Upper lobe of left lung (tissue), 6 donors: ENCODE measurements around the gene PTPRS. TPM values are rescaled to one million over a fixed set of nuclear protein-coding genes. Genes with fewer than 3 reads are reported as not detected.

Experiments used
- ATAC-seq, 2 donors: fragments of 200-7000 bp; cut with Tn5 transposase; one replicate each; pipeline ENCODE4 v1.9.1; 2022; ENCODE audit warnings: mild to moderate bottlenecking in 2 of 2, moderate library complexity in 2 of 2; ENCODE audit not compliant: low FRiP score in 2 of 2
- DNase-seq, 2 donors: peaks; one replicate each; pipeline ENCODE4 v3.0.0-alpha.2; 2019 to 2020
- H3K27ac ChIP-seq, 4 donors: fragments of 200-600 bp; sonication (generic); one replicate each; pipeline ENCODE4 v1.5.1; 2016 to 2019
- H3K27me3 ChIP-seq, 4 donors: fragments of 200-600 bp; sonication (generic); one replicate each; pipeline ENCODE4 v1.5.1; 2017 to 2019
- H3K36me3 ChIP-seq, 4 donors: fragments of 200-600 bp; sonication (generic); one replicate each; pipeline ENCODE4 v1.5.1; 2016 to 2019
- H3K4me1 ChIP-seq, 4 donors: fragments of 200-600 bp; sonication (generic); one replicate each; pipeline ENCODE4 v1.5.1; 2018 to 2019
- H3K4me3 ChIP-seq, 4 donors: fragments of 200-600 bp; sonication (generic); one replicate each; pipeline ENCODE4 v1.5.1; 2017 to 2019; ENCODE audit warnings: mild to moderate bottlenecking in 2 of 4, moderate library complexity in 1 of 4
- H3K9me3 ChIP-seq, 4 donors: fragments of 200-600 bp; sonication (generic); one replicate each; pipeline ENCODE4 v1.5.1; 2018 to 2019
- EP300 ChIP-seq, 4 donors: sonication (generic); formaldehyde crosslinking; IDR thresholded peaks; one replicate each; pipeline ENCODE4 v1.5.1; 2017; ENCODE audit warnings: antibody characterized with exemption in 4 of 4, control low read depth in 2 of 4
- POLR2A ChIP-seq, 4 donors: fragments of 450-650 bp; IDR thresholded peaks; one replicate each; pipeline ENCODE4 v1.5.1; 2016 to 2017; ENCODE audit warnings: antibody characterized with exemption in 4 of 4, mild to moderate bottlenecking in 2 of 4
- POLR2AphosphoS5 ChIP-seq, 2 donors: sonication (generic); formaldehyde crosslinking; IDR thresholded peaks; one replicate each; pipeline ENCODE4 v1.5.1; 2017; ENCODE audit warnings: antibody characterized with exemption in 2 of 2
- WGBS, 2 donors: methylation state at CpG; one replicate each; pipeline ENCODE4 v1.1.5; 2017 to 2018; 5-methylcytosine and 5-hydroxymethylcytosine counted together
- total RNA-seq, 6 donors: library from RNA; depleted of rRNA in 4 of 6; stranded (reverse); fragments of >200 nt in 4 of 6; gene quantifications; one replicate each; pipeline versions ENCODE4 v1.1.0 to v1.2.1, GENCODE V29; 2016 to 2021
- TF ChIP-seq, protein P1 (sequence below), 6 experiments: fragments of 450-650 bp in 4 of 6; fragments of 200-600 bp in 2 of 6; sonication (generic) in 2 of 6; IDR thresholded peaks; one replicate each; pipeline ENCODE4 v1.5.1; 2016 to 2019; ENCODE audit warnings: antibody characterized with exemption in 6 of 6
- donor health status: DM: no; HTN: no; CAD: no; lungs with moderate emphysema.
- donor health status: DM: no; HTN: yes; CAD: no; lungs with severe emphysema.

The PTPRS gene
- total RNA-seq, 6 donors from 2014 or later: 85.6 to 325 (median 146) TPM

DNA sequence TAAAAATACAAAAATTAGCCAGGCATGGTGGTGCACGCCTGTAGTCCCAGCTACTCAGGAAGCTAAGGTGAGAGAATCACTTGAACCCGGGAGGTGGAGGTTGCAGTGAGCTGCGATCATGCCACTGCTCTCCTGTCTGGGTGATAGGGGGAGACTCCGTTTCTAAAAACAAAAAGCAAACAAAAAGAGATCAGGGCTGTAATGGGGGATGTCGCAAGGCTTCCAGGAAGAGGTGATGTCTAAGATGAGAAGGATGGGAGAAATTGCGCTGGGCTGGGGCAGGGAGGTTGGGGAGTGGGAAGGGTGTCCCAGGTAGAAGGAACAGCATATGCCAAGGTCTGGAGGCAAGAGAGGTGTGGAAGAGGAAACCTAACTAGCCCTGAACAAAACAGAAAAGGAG lies 36.1 kb downstream of the PTPRS start:
- Histone ChIP-seq H3K27ac (no peak overlapping the region), H3K4me1 (peaks cover 0 to 8% (median 0%) of the 10 kb centered on the region in 4 donors), H3K4me3 (no peak overlapping the region), H3K9me3 (no peaks in the 10 kb centered on the region), H3K27me3 (no peaks in the 10 kb centered on the region), H3K36me3 (no peaks in the 10 kb centered on the region)
- TF ChIP-seq POLR2AphosphoS5 (IDR thresholded peaks at IDR 0.05): no peak
- TF ChIP-seq, protein P1, sequence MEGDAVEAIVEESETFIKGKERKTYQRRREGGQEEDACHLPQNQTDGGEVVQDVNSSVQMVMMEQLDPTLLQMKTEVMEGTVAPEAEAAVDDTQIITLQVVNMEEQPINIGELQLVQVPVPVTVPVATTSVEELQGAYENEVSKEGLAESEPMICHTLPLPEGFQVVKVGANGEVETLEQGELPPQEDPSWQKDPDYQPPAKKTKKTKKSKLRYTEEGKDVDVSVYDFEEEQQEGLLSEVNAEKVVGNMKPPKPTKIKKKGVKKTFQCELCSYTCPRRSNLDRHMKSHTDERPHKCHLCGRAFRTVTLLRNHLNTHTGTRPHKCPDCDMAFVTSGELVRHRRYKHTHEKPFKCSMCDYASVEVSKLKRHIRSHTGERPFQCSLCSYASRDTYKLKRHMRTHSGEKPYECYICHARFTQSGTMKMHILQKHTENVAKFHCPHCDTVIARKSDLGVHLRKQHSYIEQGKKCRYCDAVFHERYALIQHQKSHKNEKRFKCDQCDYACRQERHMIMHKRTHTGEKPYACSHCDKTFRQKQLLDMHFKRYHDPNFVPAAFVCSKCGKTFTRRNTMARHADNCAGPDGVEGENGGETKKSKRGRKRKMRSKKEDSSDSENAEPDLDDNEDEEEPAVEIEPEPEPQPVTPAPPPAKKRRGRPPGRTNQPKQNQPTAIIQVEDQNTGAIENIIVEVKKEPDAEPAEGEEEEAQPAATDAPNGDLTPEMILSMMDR (IDR thresholded peaks at IDR 0.05): no peak
- TF ChIP-seq EP300 (IDR thresholded peaks at IDR 0.05): no peak
- TF ChIP-seq POLR2A (IDR thresholded peaks at IDR 0.05): no peak
- WGBS, 2 donors: 78 to 84% methylated on average over 6 of the region's 6 CpGs
- ATAC-seq (no peak), DNase-seq (no peak)

DNA sequence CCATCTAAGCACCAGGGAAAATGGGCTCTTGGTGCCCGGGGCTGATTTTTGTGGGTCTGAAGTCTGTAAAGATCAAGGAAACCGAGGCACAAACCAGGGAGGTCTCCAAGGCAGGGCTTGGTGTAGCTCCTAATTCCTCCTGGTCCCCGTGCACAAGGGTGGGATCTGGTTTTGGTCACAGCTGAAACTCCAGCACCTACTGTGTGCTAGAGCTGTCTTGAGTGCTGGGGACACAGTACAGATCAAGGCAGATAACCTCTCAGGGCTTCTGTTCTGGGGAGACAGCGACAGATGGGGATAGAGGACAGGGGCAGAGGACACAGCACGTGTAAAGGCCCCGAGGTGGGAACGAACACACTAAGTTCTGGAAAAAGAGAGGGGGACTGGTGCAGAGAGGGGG lies 37.4 kb downstream of the PTPRS start:
- H3K9me3 ChIP-seq: no peaks in the 10 kb centered on the region
- DNase-seq (no peak), ATAC-seq (no peak)
- WGBS, 2 donors: 92 to 94% methylated on average over 7 of the region's 7 CpGs
- H3K36me3 ChIP-seq: no peaks in the 10 kb centered on the region
- no peak overlapping the region for H3K4me3 ChIP-seq
- H3K27ac ChIP-seq: no peak overlapping the region
- H3K4me1 ChIP-seq: no peaks in the 10 kb centered on the region
- H3K27me3 ChIP-seq: no peaks in the 10 kb centered on the region
- TF ChIP-seq, protein P1 (IDR thresholded peaks at IDR 0.05): no peak
- no peak for TF ChIP-seq POLR2A (IDR thresholded peaks at IDR 0.05)
- TF ChIP-seq POLR2AphosphoS5 (IDR thresholded peaks at IDR 0.05): no peak
- no peak for TF ChIP-seq EP300 (IDR thresholded peaks at IDR 0.05)

DNA sequence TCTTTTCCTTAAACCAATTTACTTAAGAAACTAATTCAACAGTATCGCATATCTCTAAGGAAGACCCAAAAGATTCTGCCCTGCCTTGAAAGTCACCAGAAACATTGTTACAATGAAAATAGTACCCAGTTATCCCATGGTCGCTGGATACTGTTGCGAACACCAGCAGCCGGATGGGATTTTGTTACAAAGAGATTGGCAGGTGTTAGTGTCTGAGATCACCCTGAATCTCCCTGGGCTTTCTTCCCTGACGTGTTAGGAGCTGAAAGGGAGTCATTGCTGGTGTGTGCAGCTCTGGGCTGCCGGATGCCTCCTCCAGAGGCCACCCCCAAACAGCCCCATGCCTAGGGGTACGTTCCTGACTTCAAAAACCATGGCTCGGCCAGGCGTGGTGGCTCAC lies 38.2 kb downstream of the PTPRS start:
- Histone ChIP-seq H3K27ac (no peak overlapping the region), H3K27me3 (no peaks in the 10 kb centered on the region), H3K9me3 (no peaks in the 10 kb centered on the region), H3K4me3 (no peak overlapping the region), H3K4me1 (no peaks in the 10 kb centered on the region), H3K36me3 (no peaks in the 10 kb centered on the region)
- ATAC-seq: no peak
- no peak for DNase-seq
- TF ChIP-seq EP300 (IDR thresholded peaks at IDR 0.05) (no peak), POLR2A (IDR thresholded peaks at IDR 0.05) (no peak), POLR2AphosphoS5 (IDR thresholded peaks at IDR 0.05) (no peak)
- TF ChIP-seq, protein P1 (IDR thresholded peaks at IDR 0.05): no peak
- 78 to 84% methylated on average over 9 of the region's 9 CpGs for WGBS, 2 donors

DNA sequence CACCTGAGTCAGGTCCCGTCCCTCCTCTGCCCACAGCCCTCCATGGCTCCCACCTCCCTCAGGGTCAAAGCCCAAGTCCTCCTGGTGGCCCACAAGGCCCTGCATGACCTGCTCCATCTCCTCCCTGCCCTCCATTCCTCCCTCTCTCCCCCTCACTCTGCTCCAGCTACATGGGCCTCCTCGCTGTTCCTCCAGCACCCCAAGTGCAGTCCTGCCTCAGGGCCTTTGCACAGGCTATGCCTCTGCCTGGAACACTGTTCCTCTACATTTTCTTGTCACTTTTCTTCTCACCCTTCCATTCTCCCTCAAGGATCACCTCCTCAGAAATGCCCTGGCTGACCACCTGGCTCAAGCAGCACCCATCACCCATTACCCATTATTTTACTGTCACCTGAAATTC lies 41.5 kb downstream of the PTPRS start:
- Histone ChIP-seq H3K4me3 (no peak overlapping the region), H3K9me3 (no peaks in the 10 kb centered on the region), H3K27me3 (no peaks in the 10 kb centered on the region), H3K4me1 (peaks cover 0 to under 1% (median 0%) of the 10 kb centered on the region in 4 donors), H3K27ac (no peak overlapping the region), H3K36me3 (no peaks in the 10 kb centered on the region)
- no peak for DNase-seq
- TF ChIP-seq EP300 (IDR thresholded peaks at IDR 0.05) (no peak), POLR2A (IDR thresholded peaks at IDR 0.05) (no peak), POLR2AphosphoS5 (IDR thresholded peaks at IDR 0.05) (no peak)
- TF ChIP-seq, protein P1 (IDR thresholded peaks at IDR 0.05): no peak
- ATAC-seq: no peak
- WGBS, 2 donors: 92 to 98% methylated on average over 2 of the region's 2 CpGs

DNA sequence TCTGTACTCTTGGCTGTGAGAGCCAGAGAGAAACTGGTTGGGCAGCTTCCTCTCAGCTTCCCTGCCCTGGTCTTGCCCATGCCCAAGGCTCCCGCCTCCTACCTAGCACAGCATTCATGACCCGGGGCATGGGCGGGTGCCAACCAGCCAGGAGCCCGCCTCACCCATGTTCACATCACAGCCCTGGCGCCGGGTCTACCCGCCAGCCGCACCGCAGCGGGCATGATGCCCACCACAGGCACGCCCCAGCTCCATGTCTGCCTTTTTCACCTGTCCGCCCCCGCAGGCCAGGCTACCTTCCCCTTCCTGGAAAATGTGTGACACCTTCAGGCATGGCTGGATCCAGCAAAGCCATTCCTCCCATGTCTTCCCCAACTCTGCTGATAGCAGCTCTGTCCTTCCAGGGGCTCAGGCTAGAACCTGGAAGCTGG lies 42.1 kb downstream of the PTPRS start:
- Histone ChIP-seq H3K27me3 (peaks cover 0 to under 1% (median 0%) of the 10 kb centered on the region in 4 donors), H3K4me3 (no peak overlapping the region), H3K9me3 (no peaks in the 10 kb centered on the region), H3K36me3 (no peaks in the 10 kb centered on the region), H3K4me1 (peaks cover 0 to 5% (median 3%) of the 10 kb centered on the region in 4 donors), H3K27ac (no peak overlapping the region)
- no peak for TF ChIP-seq POLR2A (IDR thresholded peaks at IDR 0.05)
- TF ChIP-seq, protein P1 (IDR thresholded peaks at IDR 0.05): no peak
- peak; percentile 81 to 88 for DNase-seq
- peak in 1 of 2 donors; percentile 81 for ATAC-seq
- WGBS, 2 donors: 69 to 72% methylated on average over 9 to 13 of the region's 13 CpGs
